KMS-11 (cell line): ENCODE data around the gene TNFRSF21.

Source experiments
- H2AFZ ChIP-seq: fragments of 200-600 bp; sonication (generic); 2 replicates; pipeline ENCODE4 v1.6.1; 2016; ENCODE audit warnings: antibody characterized with exemption, mixed run types, low read depth
- H3K27ac ChIP-seq: fragments of 200-600 bp; sonication (generic); 2 replicates; pipeline ENCODE4 v1.6.1; 2016; ENCODE audit warnings: mild to moderate bottlenecking, mixed run types
- H3K27me3 ChIP-seq: fragments of 200-600 bp; sonication (generic); 2 replicates; pipeline ENCODE4 v1.6.1; 2017; ENCODE audit warnings: mild to moderate bottlenecking, low read depth, mixed run types, moderate library complexity; ENCODE audit not compliant: insufficient read depth
- H3K36me3 ChIP-seq: fragments of 200-600 bp; sonication (generic); 2 replicates; pipeline ENCODE4 v1.6.1; 2017; ENCODE audit warnings: mild to moderate bottlenecking, mixed run types; ENCODE audit not compliant: insufficient read depth
- H3K4me1 ChIP-seq: fragments of 200-600 bp; sonication (generic); 2 replicates; pipeline ENCODE4 v1.6.1; 2016; ENCODE audit warnings: mild to moderate bottlenecking, low read depth, mixed run types; ENCODE audit not compliant: poor library complexity, severe bottlenecking
- H3K4me2 ChIP-seq: fragments of 200-600 bp; sonication (generic); 2 replicates; pipeline ENCODE4 v1.7.0; 2016; ENCODE audit warnings: mild to moderate bottlenecking, mixed run types
- H3K4me3 ChIP-seq: fragments of 200-600 bp; sonication (generic); IDR thresholded peaks from 2 replicates; pipeline ENCODE4 v1.6.1; 2017; ENCODE audit warnings: low read depth, low read length, mixed read lengths; ENCODE audit not compliant: insufficient read depth
- H3K79me2 ChIP-seq: fragments of 200-600 bp; sonication (generic); 2 replicates; pipeline ENCODE4 v1.6.1; 2016; ENCODE audit warnings: low read depth, mixed run types; ENCODE audit not compliant: insufficient read depth
- H3K9ac ChIP-seq: fragments of 200-600 bp; sonication (generic); 2 replicates; pipeline ENCODE4 v1.6.1; 2016; ENCODE audit warnings: mild to moderate bottlenecking, mixed run types
- H4K20me1 ChIP-seq: fragments of 200-600 bp; sonication (generic); 2 replicates; pipeline ENCODE4 v1.6.1; 2016; ENCODE audit warnings: mild to moderate bottlenecking, mixed run types; ENCODE audit not compliant: insufficient read depth
- TF ChIP-seq, protein P1 (sequence below): fragments of 200-600 bp; sonication (generic); conservative IDR thresholded peaks from 2 replicates; pipeline ENCODE4 v1.6.1; 2017; ENCODE audit warnings: low read depth, mild to moderate bottlenecking, antibody characterized with exemption, low read length, moderate library complexity, mixed read lengths

Gene TNFRSF21

GRCh38 chr6:47260021-47260420 is 49.7 kb downstream of the TNFRSF21 start:
- TF ChIP-seq, protein P1, sequence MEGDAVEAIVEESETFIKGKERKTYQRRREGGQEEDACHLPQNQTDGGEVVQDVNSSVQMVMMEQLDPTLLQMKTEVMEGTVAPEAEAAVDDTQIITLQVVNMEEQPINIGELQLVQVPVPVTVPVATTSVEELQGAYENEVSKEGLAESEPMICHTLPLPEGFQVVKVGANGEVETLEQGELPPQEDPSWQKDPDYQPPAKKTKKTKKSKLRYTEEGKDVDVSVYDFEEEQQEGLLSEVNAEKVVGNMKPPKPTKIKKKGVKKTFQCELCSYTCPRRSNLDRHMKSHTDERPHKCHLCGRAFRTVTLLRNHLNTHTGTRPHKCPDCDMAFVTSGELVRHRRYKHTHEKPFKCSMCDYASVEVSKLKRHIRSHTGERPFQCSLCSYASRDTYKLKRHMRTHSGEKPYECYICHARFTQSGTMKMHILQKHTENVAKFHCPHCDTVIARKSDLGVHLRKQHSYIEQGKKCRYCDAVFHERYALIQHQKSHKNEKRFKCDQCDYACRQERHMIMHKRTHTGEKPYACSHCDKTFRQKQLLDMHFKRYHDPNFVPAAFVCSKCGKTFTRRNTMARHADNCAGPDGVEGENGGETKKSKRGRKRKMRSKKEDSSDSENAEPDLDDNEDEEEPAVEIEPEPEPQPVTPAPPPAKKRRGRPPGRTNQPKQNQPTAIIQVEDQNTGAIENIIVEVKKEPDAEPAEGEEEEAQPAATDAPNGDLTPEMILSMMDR: no peak
- H3K4me2 ChIP-seq: no peak overlapping the region
- H3K79me2 ChIP-seq: no peaks in the 10 kb centered on the region
- no peaks in the 10 kb centered on the region for H4K20me1 ChIP-seq
- H3K36me3 ChIP-seq: no peaks in the 10 kb centered on the region
- peaks cover 9% of the 10 kb centered on the region for H3K4me1 ChIP-seq
- no peak overlapping the region for H3K27ac ChIP-seq
- H3K4me3 ChIP-seq: no peak overlapping the region
- no peaks in the 10 kb centered on the region for H3K27me3 ChIP-seq
- H3K9ac ChIP-seq: no peak overlapping the region
- H2AFZ ChIP-seq: no peak overlapping the region

- H3K4me1 ChIP-seq: peaks cover 9% of the 10 kb centered on the region
- no peak overlapping the region for H3K9ac ChIP-seq
- H3K4me2 ChIP-seq: no peak overlapping the region
- no peaks in the 10 kb centered on the region for H3K79me2 ChIP-seq
- no peaks in the 10 kb centered on the region for H4K20me1 ChIP-seq
- H2AFZ ChIP-seq: no peak overlapping the region
- TF ChIP-seq, protein P1: no peak
- H3K27me3 ChIP-seq: no peaks in the 10 kb centered on the region
- H3K36me3 ChIP-seq: no peaks in the 10 kb centered on the region
- no peak overlapping the region for H3K27ac ChIP-seq
- H3K4me3 ChIP-seq: no peak overlapping the region
These were observed 50.9 kb downstream of the TNFRSF21 start for GRCh38 chr6:47258724-47259347.

DNA sequence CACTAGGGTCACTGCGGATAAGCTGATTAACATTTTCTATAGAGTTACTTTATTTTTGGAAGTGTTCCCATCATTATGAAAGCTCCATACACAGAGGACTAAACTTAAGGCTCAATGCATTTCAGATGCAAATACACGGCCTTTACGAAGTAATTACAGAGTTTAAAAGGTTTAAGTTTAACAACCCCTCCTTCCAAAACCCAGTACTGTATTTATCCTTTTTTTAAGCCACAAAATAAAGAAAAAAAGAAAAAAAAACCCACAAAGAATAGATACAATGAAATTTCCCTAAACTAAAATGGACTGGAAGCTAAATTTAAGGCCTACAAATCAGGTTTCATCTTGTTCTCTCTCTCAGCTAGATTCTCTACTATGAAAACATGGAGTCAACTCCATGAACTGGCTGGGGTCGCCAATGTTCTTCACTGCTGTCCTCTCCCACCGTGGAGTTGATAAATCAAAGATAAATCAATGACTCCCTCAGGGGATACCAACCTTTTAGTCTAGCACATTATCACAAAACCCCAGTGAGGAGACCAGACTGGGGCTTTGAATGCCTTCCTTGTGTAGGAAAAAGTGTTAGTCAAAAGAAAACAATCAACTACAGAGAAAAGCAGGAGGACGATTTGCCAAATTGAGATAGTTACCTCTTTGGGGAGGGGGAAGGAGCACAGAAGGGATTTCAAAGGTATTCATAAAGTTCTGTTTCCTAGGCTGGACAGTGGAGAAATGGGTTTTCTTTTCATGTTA is 52.5 kb downstream of the TNFRSF21 start:
- Histone ChIP-seq H3K9ac (no peak overlapping the region), H3K4me1 (peaks cover 9% of the 10 kb centered on the region), H3K36me3 (no peaks in the 10 kb centered on the region; the same call in 1 of the 2 replicates), H3K27me3 (no peaks in the 10 kb centered on the region), H4K20me1 (no peaks in the 10 kb centered on the region), H3K4me3 (no peak overlapping the region), H3K79me2 (no peaks in the 10 kb centered on the region), H3K4me2 (no peak overlapping the region), H2AFZ (no peak overlapping the region), H3K27ac (no peak overlapping the region)
- TF ChIP-seq, protein P1: no peak

- Histone ChIP-seq H3K27me3 (no peaks in the 10 kb centered on the region), H3K79me2 (no peaks in the 10 kb centered on the region), H3K9ac (no peak overlapping the region), H4K20me1 (no peaks in the 10 kb centered on the region), H3K4me2 (no peak overlapping the region), H3K27ac (no peak overlapping the region), H3K4me1 (peaks cover 9% of the 10 kb centered on the region), H3K4me3 (no peak overlapping the region), H3K36me3 (no peaks in the 10 kb centered on the region; the same call in 1 of the 2 replicates), H2AFZ (no peak overlapping the region)
- TF ChIP-seq, protein P1: no peak
These were observed 53.3 kb downstream of the TNFRSF21 start for GRCh38 chr6:47256361-47256760.
